NCI-H82 treated with DMSO at 0.1 percent for 48 hours (cell line): Measurements from ENCODE around the gene CDH11.

Source experiments
- DNase-seq: peaks from one replicate; lab custom pipeline; 2025; ENCODE audit not compliant: unreplicated experiment; lab: John Stamatoyannopoulos, UW

The CDH11 gene

GRCh38 chr16:65037556-65037955, 84.3 kb downstream of the CDH11 start:
- no peak for DNase-seq

DNA sequence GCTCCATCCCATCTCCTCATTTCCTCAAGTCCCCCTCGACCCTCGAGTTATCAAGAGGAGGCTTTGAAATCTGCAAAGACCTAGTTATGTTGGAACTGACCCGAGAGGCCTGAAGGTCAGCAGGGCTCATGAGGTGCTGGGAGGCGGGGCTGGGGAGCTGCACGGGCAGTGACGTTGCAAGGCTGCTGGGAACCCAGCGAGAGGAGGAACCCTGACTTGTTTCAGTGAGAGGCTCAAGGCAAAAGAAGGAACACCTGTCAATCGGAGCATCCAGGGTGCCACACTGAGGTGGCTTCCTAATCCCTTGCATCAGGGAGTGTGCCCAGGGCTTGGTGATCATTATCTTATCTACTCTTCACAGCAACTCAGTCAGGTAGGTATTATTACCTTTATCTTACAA, 86.9 kb downstream of the CDH11 start:
- DNase-seq, result no peak

DNA sequence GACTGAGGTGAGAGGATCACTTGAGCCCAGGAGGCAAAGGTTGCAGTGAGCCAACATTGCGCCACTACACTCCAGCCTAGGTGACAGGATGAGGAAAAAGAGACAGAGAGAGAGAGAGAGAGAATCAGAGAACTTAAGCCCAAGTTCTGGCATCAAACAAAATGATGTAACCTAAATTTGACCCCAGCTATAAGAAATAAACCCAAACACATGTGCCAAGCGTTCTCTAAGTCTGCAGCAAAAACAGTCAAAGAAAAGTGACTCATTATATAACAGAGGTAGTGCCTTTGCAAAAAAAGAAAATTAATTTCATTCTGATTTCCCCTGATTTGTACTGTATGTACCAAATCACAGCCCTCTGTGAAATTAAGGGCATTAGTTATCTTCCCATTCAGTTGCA, 89.5 kb downstream of the CDH11 start:
- no peak for DNase-seq

- no peak for DNase-seq
Measured at GRCh38 chr16:65024767-65025178, 97.1 kb downstream of the CDH11 start.

DNA sequence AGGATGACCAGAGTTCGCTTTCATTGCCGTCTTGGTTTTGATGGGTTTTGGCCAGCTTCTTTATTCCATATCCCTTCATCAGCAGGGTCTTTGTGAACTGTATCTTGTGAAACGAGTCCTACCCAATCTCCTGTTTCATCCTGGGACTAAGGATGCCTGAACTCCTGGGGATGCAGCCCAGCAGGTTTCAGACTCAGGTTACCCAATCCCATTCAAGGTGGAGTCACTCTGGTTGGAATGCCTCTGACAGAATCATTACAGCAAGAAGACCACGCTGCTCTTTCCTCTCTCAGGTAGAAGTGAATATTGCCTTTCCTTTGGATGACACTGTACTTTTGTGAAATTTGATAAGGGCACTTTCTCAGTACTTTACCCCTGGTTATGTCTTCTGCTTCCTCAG, 98.1 kb downstream of the CDH11 start:
- DNase-seq, result no peak

- no peak for DNase-seq
Measured at GRCh38 chr16:65021852-65022595, 99.8 kb downstream of the CDH11 start.

DNA sequence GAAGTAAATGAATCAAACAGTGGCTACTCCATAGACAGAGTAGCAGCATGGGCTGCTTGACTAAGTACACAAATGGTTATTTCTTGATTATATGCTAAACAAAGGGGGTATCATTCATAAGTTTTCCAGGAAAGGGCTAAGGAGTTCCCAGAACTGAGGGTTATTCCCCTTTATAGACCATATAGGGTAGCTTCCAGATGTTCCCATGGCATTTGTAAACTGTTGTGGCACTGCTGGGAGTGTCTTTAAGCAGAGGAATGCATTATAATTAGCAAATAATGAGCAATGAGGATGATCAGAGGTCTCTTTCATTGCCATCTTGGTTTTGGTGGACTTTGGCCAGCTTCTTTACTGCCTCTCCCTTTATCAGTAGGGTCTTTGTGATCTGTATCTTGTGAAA, 105.1 kb downstream of the CDH11 start:
- no peak for DNase-seq

GRCh38 chr16:65015599-65015998, 106.3 kb downstream of the CDH11 start:
- no peak for DNase-seq

DNA sequence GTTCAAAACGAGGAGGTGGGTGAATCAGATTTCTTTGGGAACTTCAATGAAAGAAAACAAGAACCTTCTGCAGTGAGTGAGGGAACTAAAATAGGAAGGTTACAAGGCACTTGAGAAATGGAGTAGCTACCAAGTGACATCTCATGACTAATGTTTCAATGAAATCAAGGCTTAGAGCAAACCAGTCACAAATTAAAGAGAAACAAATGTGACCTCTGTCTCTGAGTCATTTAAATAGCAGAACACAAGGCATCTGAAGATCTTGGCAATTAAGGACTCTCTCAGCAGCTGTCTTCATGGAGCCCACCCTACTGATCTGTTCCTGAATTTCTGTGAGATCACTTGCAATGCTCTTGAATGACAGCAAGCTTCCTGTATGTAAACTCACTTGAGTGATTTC, 109.5 kb downstream of the CDH11 start:
- DNase-seq, result no peak

- no peak for DNase-seq
Measured at GRCh38 chr16:65010125-65010524, 111.7 kb downstream of the CDH11 start.

DNA sequence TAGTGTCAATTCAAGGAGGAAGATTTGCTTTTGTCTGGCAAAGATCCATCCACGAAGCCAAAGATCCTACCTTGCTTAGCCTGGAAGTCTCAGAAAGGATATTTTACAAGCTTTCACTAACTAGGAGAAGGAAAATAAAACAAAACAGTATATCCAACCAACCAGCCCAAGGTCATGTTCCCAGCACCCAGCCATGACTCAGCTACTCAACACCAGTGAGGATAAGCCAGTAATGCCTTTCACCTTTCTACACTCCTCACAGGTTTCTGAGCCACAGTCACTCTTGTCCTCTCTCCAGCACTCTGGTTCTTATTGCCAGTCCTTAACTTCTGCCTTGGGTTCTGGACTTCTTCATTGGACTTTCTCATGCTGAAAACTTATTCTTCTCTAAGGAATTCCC, 116.2 kb downstream of the CDH11 start:
- no peak for DNase-seq

DNA sequence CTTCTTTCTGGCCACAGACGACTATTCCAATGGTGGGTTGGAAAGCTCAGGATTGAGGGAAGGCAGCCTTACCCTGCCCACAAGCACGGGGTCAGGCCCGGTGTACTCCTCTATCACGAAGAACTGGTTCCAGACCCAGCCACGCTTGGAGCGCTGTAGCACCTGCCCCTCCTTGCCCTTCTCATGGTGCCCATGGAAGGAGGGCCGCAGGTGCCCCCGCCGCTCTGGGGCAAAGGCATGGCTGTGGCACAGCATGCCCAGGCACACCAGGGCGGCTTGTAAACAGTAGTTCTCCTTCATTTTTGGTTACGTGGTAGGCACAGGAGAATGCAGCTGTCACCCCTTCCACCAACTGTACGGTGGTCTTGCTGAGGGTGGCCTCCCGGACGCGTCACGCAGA, 117.3 kb downstream of the CDH11 start:
- DNase-seq, result no peak

GRCh38 chr16:65003621-65004020, 118.2 kb downstream of the CDH11 start:
- no peak for DNase-seq

DNA sequence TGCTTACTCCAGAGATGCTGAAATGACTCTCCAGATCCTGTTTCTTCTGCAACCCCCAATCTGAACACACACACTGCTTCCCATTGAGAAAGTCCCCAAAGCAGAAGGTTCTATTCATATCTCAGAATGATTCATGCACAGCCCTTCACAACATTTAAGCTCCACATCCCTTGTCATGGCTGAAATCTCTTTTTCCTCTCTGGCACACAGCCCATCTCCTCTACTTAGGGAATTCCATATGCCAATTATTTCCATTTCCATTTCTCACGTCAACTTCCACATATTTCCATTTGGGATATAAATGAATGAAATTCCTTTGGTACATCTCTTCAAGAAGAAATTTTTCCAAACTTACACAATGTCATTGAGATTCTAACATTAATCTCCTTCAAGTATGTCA, 119.6 kb downstream of the CDH11 start:
- DNase-seq, result no peak

GRCh38 chr16:65000654-65001053, 121.2 kb downstream of the CDH11 start:
- no peak for DNase-seq

- no peak for DNase-seq
Measured at GRCh38 chr16:64997751-64998150, 124.1 kb downstream of the CDH11 start.

DNA sequence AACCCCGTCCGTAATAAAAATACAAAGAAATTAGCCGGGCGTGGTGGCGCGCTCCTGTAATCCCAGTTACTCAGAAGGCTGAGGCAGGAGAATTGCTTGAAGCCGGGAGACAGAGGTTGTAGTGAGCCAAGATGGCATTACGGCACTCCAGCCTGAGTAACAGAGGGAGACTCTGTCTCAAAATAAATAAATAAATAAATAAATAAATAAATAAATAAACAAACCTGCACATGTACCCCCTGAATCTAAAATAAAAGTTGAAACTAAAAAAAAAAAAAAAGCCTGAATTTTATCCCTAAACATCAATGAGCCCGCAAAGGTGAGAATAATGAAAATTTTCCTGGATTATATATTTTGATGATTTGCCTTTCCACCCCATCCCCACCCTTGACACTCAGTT, 124.7 kb downstream of the CDH11 start:
- no peak for DNase-seq

- no peak for DNase-seq
Measured at GRCh38 chr16:64996641-64997040, 125.2 kb downstream of the CDH11 start.

DNA sequence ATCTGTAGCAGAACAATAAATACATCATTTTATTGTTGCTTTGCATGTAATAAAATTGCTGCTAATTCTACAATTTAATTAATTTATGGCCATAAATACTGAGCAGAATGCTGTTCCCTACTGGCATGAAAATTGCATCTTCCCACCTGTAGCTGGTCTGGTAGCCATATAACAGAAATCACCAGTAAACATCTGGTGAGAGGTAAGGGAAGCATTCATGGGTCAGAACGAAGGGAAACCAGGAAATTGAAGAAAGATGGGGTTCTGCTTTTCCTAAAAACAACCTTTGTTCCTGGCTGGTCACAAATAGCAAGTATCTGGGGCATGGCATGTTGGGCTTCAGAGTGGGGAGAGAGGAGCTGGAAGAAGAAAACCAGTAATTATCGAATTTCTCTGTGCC, 128.4 kb downstream of the CDH11 start:
- no peak for DNase-seq

DNA sequence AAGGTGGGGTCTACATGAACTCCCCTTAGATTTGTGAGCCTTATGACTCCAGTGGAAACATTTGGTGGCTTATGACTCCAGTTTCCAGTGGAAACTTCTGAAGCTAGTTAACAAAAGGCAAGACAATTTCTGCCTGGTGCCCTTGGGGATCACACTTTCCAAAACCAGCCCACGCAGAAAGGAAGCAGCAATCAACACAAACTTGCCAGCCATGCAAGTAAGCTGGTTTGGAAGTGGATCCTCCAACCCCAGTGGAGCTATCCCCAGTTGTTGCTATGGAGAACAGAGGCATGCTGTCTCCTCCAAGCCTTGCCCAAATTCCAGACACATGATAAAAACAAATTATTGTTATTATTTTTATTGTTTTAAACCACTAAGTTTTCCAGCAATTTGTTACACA, 130.9 kb downstream of the CDH11 start:
- DNase-seq, result no peak

- DNase-seq, result no peak
Measured at GRCh38 chr16:64990101-64990500, 131.8 kb downstream of the CDH11 start.

DNA sequence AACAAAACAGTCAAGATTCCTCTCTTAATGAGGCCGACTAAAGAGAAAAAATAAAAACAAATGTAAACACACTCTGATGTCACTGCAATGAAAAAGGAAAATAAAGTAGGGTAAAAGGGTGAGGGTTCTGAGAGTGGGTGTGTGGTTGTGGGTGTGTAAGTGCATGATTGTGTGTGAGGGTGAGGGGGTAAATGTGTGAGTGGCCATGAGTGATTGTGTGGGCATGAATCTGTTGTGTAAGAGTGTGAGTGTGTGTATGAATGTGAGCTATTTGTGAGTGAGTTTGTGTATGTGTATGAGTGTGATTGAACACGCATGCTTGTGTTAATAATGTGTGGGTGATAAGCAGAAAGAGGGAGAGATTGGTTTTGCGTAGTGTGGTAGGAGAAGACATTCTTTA, 132.8 kb downstream of the CDH11 start:
- no peak for DNase-seq

- peak; percentile 50 for DNase-seq
Measured at GRCh38 chr16:64983963-64984362, 137.9 kb downstream of the CDH11 start.
